Activated CD8-positive, alpha-beta T cell treated with anti-CD3 and anti-CD28 coated beads, Interleukin-2, amount 10 ng/mL, durations not matched to agents 7 days and 5 days (primary cell): Measurements from ENCODE around the gene ANGEL1. TPM values are rescaled to one million over a fixed set of nuclear protein-coding genes. Genes with fewer than 3 reads are reported as not detected.

Experiments
- ATAC-seq: fragments of 150-1000 bp; cut with Tn5 transposase; one replicate; pipeline ENCODE4 v1.10.0; 2021; ENCODE audit warnings: moderate library complexity
- CTCF ChIA-PET: fragments of 350-600 bp; sonication (Branson Sonifier 250); formaldehyde crosslinking; loops from one replicate; lab custom pipeline; 2021; ENCODE audit warnings: antibody characterized with exemption; lab: Charles Lee
- POLR2A ChIA-PET: fragments of 350-600 bp; sonication (Branson Sonifier 250); formaldehyde crosslinking; loops from one replicate; lab custom pipeline; 2021; ENCODE audit warnings: antibody characterized with exemption; lab: Charles Lee
- DNase-seq: peaks from one replicate; pipeline ENCODE4 v3.0.0-alpha.2; 2020
- H3K27ac Mint-ChIP-seq: one replicate; pipeline ENCODE4 v1.8.0; 2021; ENCODE audit warnings: mild to moderate bottlenecking, mixed read lengths
- H3K27me3 Mint-ChIP-seq: one replicate; pipeline ENCODE4 v1.8.0; 2021; ENCODE audit warnings: low read depth, mixed read lengths
- H3K36me3 Mint-ChIP-seq: one replicate; pipeline ENCODE4 v1.8.0; 2021; ENCODE audit warnings: low read depth, mixed read lengths
- H3K4me1 Mint-ChIP-seq: one replicate; pipeline ENCODE4 v1.8.0; 2021; ENCODE audit warnings: low read depth, mixed read lengths
- H3K4me3 Mint-ChIP-seq: one replicate; pipeline ENCODE4 v1.8.0; 2021; ENCODE audit warnings: mild to moderate bottlenecking, mixed read lengths
- H3K9me3 Mint-ChIP-seq: one replicate; pipeline ENCODE4 v1.8.0; 2022; ENCODE audit warnings: mixed read lengths; ENCODE audit not compliant: insufficient read depth
- total RNA-seq, 2 experiments: library from RNA; stranded (reverse); gene quantifications; one replicate each; pipeline ENCODE4 v1.2.3, GENCODE V29; 2021

Gene ANGEL1, protein sequence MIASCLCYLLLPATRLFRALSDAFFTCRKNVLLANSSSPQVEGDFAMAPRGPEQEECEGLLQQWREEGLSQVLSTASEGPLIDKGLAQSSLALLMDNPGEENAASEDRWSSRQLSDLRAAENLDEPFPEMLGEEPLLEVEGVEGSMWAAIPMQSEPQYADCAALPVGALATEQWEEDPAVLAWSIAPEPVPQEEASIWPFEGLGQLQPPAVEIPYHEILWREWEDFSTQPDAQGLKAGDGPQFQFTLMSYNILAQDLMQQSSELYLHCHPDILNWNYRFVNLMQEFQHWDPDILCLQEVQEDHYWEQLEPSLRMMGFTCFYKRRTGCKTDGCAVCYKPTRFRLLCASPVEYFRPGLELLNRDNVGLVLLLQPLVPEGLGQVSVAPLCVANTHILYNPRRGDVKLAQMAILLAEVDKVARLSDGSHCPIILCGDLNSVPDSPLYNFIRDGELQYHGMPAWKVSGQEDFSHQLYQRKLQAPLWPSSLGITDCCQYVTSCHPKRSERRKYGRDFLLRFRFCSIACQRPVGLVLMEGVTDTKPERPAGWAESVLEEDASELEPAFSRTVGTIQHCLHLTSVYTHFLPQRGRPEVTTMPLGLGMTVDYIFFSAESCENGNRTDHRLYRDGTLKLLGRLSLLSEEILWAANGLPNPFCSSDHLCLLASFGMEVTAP
- 10 to 100 TPM; 11.5 to 13.7 TPM for total RNA-seq

DNA sequence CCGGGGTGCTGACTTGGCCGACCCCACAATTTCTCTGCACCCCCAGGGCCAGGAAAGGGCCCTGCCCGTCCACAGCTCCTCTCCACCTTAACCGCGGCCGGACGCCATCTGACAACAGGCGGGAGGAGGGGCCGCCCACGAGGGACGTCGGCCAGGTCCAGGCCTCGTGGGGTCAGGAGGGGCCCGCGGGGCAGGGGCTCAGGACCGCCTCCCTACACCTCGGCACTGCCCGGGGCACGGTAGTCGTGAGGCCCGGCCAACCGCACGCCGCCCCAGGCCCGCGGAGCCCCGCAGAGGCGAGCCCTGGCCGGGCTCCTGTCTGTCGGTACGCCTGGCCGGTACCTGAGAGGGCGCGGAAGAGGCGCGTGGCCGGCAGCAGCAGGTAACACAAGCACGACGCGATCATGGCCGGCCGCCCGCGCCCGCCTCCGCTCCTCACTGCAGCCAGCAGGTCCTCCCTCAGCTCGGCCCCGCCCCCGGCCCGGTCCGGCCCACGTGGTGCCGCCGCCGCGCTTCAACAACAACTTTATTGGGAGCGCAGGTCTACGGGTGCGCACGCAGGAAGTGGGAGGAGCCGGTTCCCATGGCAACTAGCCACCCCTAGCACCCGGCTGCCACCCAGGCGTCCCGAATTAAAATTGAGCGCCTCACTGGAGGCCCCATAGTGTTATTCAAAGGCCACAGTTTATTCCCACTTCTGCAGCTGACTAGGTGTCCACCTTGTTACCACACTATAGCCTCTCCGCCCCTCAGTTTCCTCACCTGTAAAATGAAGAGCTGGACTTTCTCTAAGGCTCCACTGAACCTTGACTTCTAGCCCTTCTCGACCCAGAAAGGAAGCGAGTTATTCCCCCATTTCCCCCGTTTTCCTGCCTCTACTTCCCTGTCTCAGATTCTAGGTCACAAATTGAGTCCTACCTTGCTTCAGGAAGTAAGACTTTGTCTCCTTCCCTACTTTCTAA lies at the start of gene ANGEL1:
TSS of gene ANGEL1 (minus strand) at position 461 of the 962 bp plus-strand sequence. CDS start at position 406, 55 bp downstream.
- ATAC-seq (peak; percentile 96), DNase-seq (peak; percentile 98)
- POLR2A ChIA-PET, result interaction anchor here (0.6 to 1.6 kb wide), 9 partner anchors 9 to 508 kb away, joined by 3 to 5 read pairs (median 3); partner anchors contain the start of genes GSTZ1, POMT2 and VASH1
- H3K9me3 Mint-ChIP-seq, result no peaks in the 10 kb centered on the region
- H3K4me1 Mint-ChIP-seq, result peaks cover 21% of the 10 kb centered on the region
- peak within 1 kb of the TSS; percentile 90 for H3K4me3 Mint-ChIP-seq
- peaks cover 3% of the 10 kb centered on the region for H3K36me3 Mint-ChIP-seq
- peak within 1 kb of the TSS; percentile 85 for H3K27ac Mint-ChIP-seq
- no peaks in the 10 kb centered on the region for H3K27me3 Mint-ChIP-seq
- CTCF ChIA-PET, result interaction anchor here (1.1 to 4.4 kb wide), 6 partner anchors 29 to 258 kb away, joined by 3 to 70 read pairs (median 12); no protein-coding TSS in a partner anchor

DNA sequence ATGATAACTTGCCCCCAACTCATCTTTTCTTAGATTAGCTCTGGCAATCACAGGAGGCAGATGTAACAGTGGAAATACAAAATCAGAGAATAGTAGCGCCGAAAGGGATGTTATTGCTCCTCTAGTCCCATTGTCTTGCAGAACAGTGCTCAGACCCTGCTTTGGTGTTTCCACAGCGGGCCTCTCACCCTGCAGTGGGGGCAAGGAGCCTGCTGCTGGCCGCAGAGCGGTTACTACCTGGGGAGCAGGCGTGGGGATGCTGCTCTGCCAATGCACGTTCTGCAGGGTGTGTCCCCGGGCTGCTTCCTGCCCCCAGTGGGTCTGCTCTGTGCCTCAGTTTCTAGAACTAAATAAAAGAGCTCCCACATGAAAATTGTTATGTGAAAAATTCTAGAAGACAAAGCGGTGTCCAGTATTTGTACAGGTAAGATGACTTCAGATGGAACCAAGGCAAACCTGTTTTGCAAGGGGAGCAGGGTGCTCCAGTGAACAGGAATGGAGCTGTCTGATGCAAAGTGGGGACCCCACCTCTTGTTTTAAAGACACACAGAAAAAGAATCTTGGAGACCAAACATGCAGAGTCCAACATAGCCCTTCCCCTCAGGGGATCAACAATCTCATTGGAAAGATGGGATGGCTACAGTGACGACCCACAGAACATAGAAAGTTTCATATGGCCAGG lies 49.0 kb upstream of the ANGEL1 start:
- POLR2A ChIA-PET, result no interaction called here
- CTCF ChIA-PET, result interaction anchor here (1.7 to 4.7 kb wide), 2 partner anchors 11 to 14 kb away, joined by 6 to 21 read pairs; no protein-coding TSS in a partner anchor
- no peak overlapping the region for H3K27ac Mint-ChIP-seq
- DNase-seq (no peak), ATAC-seq (no peak)
- H3K4me3 Mint-ChIP-seq, result no peak overlapping the region
- peaks cover 23% of the 10 kb centered on the region for H3K27me3 Mint-ChIP-seq
- H3K36me3 Mint-ChIP-seq, result no peaks in the 10 kb centered on the region
- no peaks in the 10 kb centered on the region for H3K9me3 Mint-ChIP-seq
- H3K4me1 Mint-ChIP-seq, result peaks cover 14% of the 10 kb centered on the region

DNA sequence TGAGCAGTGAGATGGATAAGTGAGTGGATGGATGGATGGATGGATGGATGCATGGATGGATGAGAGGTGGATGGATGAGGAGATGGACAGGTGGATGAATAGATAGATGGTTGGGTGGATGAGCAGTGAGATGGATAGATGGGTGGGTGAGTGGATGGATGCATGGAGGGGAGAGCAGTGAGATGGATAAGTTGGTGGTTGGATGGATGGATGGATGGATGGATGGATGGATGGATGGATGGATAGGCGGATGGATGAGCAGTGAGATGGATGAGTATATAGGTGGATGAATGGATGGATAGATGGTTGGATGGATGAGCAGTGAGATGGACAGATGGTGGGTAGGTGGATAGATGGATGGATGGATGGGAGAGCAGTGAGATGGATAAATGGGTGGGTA lies 44.1 kb upstream of the ANGEL1 start:
- ATAC-seq (no peak), DNase-seq (no peak)
- Mint-ChIP-seq H3K4me1 (no peaks in the 10 kb centered on the region), H3K27me3 (peaks cover 27% of the 10 kb centered on the region), H3K36me3 (no peaks in the 10 kb centered on the region), H3K9me3 (no peaks in the 10 kb centered on the region), H3K27ac (no peak overlapping the region), H3K4me3 (no peak overlapping the region)
- ChIA-PET CTCF (interaction anchor here (1.5 kb wide), 2 partner anchors 11 to 16 kb away, joined by 3 to 5 read pairs; no protein-coding TSS in a partner anchor), POLR2A (no interaction called here)

DNA sequence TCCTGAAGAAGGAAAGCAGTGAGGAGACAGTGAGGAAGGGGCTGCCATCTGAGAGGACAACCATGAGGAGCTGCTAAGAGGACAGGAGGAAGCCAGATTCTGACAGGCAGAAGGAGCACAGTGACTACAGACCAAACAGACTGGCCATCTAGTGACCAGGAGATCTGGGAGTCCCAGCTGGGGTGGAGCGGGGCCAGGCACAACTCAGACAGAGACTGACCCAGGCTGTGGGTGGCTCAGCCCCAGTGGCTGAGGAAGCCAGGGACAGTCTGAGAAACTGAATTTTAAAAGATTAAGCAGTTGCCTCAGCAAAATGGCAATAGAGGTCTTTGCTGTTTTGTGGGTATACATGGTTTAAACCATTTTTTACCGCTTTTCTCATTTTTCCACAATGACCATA lies 42.4 kb upstream of the ANGEL1 start:
- Mint-ChIP-seq H3K4me1 (no peaks in the 10 kb centered on the region), H3K4me3 (no peak overlapping the region), H3K27ac (no peak overlapping the region), H3K9me3 (no peaks in the 10 kb centered on the region), H3K27me3 (peaks cover 24% of the 10 kb centered on the region), H3K36me3 (no peaks in the 10 kb centered on the region)
- POLR2A ChIA-PET, result no interaction called here
- CTCF ChIA-PET, result interaction anchor here (1.1 kb wide), 1 partner anchor 215 kb away, joined by 4 read pairs; no protein-coding TSS in a partner anchor
- ATAC-seq (no peak), DNase-seq (no peak)

DNA sequence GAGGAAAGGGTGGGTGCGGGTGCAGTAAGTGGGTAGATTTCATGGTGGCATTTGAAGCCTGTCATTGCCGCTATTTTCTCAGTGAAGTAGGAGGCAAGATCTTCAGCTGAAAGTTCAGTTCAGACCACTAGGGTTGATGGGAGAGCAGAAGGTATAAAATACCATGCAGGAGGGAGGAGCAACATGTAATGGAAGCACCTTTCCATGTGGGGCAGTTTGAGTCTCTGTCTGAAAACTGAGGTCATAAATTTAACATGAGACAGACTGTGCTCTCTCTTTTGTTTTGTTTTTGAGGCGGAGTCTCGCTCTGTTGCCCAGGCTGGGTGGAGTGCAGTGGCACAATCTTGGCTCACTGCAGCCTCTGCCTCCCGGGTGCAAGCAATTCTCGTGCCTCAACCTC lies 36.2 kb upstream of the ANGEL1 start:
- H3K27ac Mint-ChIP-seq, result no peak overlapping the region
- no peak overlapping the region for H3K4me3 Mint-ChIP-seq
- CTCF ChIA-PET, result interaction anchor here (1.5 kb wide), 1 partner anchor 24 kb away, joined by 4 read pairs; no protein-coding TSS in a partner anchor
- H3K27me3 Mint-ChIP-seq, result peaks cover 8% of the 10 kb centered on the region
- no peaks in the 10 kb centered on the region for H3K9me3 Mint-ChIP-seq
- POLR2A ChIA-PET, result no interaction called here
- DNase-seq, result no peak
- peaks cover 9% of the 10 kb centered on the region for H3K4me1 Mint-ChIP-seq
- ATAC-seq, result no peak
- peaks cover 6% of the 10 kb centered on the region for H3K36me3 Mint-ChIP-seq

DNA sequence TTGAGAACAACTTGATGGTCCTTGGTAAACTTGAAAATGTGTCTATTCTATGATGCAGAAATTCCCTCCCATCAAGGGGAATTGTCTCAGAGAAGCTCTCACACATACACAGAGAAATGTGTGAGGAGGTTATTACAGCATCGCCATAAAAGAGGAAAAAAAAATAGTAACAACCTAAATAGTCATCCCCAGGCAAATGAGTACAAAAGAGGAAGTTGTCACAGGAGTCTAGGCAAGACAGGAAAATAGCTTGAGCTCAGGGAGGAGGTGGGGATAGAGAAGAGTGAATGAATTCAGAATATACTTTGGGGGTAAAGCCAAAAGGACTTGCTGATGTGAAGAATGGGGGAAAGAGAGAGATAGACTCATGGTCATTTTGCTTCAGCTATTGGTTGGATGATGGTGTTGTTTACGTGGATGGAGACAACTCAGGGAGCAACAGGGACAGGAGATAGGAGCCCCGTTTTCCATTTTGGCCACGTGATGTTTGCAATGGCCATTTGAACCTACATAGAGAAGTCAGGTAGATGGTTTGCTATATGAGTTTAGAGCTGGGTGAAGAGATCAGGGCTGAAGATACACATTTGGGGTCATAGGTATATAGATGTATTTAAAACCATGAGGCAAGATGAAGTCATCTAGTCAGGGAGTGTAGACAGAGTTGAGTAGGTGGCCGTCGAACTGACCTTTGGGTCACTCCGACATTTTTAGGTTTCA lies 33.8 kb upstream of the ANGEL1 start:
- ChIA-PET CTCF (interaction anchor here (0.7 to 2.2 kb wide), 5 partner anchors 9 to 207 kb away, joined by 3 to 7 read pairs (median 6); no protein-coding TSS in a partner anchor), POLR2A (no interaction called here)
- Mint-ChIP-seq H3K36me3 (peaks cover 6% of the 10 kb centered on the region), H3K27ac (no peak overlapping the region), H3K9me3 (no peaks in the 10 kb centered on the region), H3K4me1 (peaks cover 10% of the 10 kb centered on the region), H3K27me3 (peaks cover 11% of the 10 kb centered on the region), H3K4me3 (no peak overlapping the region)
- ATAC-seq (no peak), DNase-seq (no peak)

DNA sequence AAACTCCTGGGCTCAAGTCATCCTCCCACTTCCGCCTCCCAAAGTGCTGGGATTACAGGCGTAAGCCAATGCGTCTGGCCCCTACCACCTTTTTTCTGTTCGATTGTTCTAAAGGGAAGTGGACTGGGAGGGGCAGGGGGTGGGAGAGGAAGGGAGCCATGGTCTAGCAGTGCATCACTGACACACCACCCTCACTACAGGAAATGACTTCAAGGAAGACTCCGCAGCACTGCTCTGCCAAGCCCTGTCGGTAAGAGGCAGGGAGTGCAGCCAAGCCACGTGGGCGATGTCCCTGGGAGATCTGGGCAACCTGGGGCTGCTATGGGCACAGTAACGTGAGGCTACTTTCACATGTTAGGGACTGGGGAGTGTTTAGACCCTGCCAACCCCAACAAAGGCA lies 31.5 kb upstream of the ANGEL1 start:
- ATAC-seq (peak; percentile 100), DNase-seq (peak; percentile 83)
- H3K36me3 Mint-ChIP-seq, result peaks cover 6% of the 10 kb centered on the region
- POLR2A ChIA-PET, result no interaction called here
- no peak overlapping the region for H3K4me3 Mint-ChIP-seq
- CTCF ChIA-PET, result no interaction called here
- peaks cover 10% of the 10 kb centered on the region for H3K4me1 Mint-ChIP-seq
- H3K9me3 Mint-ChIP-seq, result no peaks in the 10 kb centered on the region
- H3K27ac Mint-ChIP-seq, result peak overlapping the region; percentile 88
- H3K27me3 Mint-ChIP-seq, result peaks cover 13% of the 10 kb centered on the region

DNA sequence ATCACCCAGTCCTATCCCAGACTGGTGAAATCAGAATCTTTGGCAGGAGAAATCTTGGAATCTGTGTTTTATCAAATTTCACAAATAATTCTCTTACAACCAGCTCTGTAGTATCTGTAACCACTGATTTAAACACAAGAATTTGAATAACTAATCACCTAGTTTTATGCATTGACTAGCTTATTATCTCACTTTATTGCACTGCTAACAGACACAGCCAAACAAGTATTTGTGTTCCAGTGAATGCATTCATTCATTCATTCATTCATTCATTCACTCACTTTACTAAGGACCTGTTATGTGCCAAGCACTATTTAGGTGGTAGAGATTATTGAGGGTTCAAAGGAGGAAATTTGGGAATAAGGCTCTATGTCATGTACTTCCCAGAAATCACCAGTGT lies 29.7 kb upstream of the ANGEL1 start:
- Mint-ChIP-seq H3K27me3 (peaks cover 27% of the 10 kb centered on the region), H3K36me3 (peaks cover 6% of the 10 kb centered on the region), H3K27ac (no peak overlapping the region), H3K4me3 (no peak overlapping the region), H3K4me1 (peaks cover 10% of the 10 kb centered on the region), H3K9me3 (no peaks in the 10 kb centered on the region)
- DNase-seq (no peak), ATAC-seq (no peak)
- ChIA-PET CTCF (no interaction called here), POLR2A (no interaction called here)

DNA sequence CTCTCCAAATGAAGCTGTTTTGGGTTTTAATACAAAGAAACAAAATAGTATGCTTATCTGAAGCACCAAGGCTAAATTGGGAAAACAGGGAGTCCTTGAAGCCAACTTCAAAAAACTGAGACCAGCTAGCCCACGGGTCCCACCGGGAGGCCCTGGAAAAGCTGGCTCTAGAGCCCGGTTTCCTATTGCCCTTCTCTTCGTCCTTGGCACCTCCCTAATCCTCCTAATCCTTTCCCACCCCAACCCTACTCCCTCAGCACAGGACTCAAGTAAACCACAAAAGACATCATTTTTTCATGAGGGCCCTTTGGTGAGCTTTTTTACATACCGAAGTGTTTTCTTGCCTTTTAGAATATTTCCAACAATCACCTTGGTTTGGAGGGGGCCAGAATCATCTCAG lies 24.8 kb upstream of the ANGEL1 start:
- Mint-ChIP-seq H3K9me3 (no peaks in the 10 kb centered on the region), H3K4me3 (no peak overlapping the region), H3K27ac (no peak overlapping the region), H3K36me3 (no peaks in the 10 kb centered on the region), H3K4me1 (no peaks in the 10 kb centered on the region), H3K27me3 (peaks cover 27% of the 10 kb centered on the region)
- ATAC-seq (no peak), DNase-seq (no peak)
- CTCF ChIA-PET, result interaction anchor here (1.4 kb wide), 1 partner anchor 9 kb away, joined by 6 read pairs; no protein-coding TSS in a partner anchor
- POLR2A ChIA-PET, result no interaction called here

DNA sequence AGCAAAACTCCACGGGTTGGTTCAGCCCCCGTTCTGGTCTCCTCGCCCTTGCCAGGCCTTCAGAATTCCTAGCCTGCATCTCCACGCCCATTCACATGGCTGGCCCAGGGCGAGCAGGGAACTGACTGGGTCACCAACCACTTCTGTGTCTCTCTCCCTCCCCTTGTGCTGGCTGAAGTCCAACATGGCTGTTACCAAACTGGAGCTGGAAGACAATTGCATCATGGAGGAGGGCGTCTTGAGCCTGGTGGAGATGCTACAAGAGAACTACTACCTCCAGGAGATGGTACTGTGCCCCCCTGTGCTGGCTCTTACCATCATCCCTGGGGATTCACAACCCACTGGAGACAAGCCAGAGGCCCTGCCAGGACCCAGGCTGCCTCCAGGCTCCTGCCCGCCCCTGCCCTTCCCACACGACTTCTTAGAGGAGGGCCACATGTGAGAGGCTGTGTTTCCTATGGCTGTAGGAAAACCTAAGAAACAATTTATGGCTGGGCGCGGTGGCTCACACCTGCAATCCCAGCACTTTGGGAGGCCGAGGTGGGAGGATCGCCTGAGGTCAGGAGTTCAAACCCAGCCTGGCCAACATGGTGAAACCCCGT lies 23.4 kb upstream of the ANGEL1 start:
- ATAC-seq (no peak), DNase-seq (no peak)
- H3K36me3 Mint-ChIP-seq, result no peaks in the 10 kb centered on the region
- ChIA-PET CTCF (interaction anchor here (2.0 kb wide), 1 partner anchor 51 kb away, joined by 4 read pairs; no protein-coding TSS in a partner anchor), POLR2A (interaction anchor here (0.6 kb wide), 1 partner anchor 28 kb away, joined by 3 read pairs; no protein-coding TSS in a partner anchor)
- no peak overlapping the region for H3K4me3 Mint-ChIP-seq
- H3K27me3 Mint-ChIP-seq, result peaks cover 27% of the 10 kb centered on the region
- no peaks in the 10 kb centered on the region for H3K9me3 Mint-ChIP-seq
- H3K4me1 Mint-ChIP-seq, result no peaks in the 10 kb centered on the region
- H3K27ac Mint-ChIP-seq, result no peak overlapping the region
